ENCODE measurements around the gene CLECL1. TPM values are rescaled to one million over a fixed set of nuclear protein-coding genes. Genes with fewer than 3 reads are reported as not detected.
"Not testable (repeated sequence)": the region's sequence is repeated elsewhere in the genome, so short reads cannot be mapped to it uniquely, and the experiment has no call there.

The CLECL1 gene
- total RNA-seq, 1 donor from 2014 or later: 1.7 TPM

DNA sequence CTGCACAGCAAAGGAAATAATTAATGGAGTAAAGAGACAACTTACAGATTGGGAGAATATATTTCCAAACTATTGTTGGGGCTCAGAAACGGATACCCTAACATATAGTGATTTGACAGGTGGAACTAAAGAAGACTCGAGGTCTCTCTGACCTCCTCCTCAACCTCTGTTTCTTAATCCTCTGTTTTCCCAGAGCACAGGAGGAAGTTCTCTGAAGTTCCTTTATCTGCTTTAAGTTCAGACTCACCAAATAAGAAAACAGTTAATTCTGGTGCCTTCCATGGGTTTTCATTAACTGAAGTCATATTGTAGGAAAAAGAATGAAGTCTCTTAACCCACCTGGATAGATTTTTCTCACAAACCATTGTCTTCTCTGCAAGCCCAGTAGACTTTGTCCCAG, 34.2 kb downstream of the CLECL1 start:
- TF ChIP-seq, protein P1, sequence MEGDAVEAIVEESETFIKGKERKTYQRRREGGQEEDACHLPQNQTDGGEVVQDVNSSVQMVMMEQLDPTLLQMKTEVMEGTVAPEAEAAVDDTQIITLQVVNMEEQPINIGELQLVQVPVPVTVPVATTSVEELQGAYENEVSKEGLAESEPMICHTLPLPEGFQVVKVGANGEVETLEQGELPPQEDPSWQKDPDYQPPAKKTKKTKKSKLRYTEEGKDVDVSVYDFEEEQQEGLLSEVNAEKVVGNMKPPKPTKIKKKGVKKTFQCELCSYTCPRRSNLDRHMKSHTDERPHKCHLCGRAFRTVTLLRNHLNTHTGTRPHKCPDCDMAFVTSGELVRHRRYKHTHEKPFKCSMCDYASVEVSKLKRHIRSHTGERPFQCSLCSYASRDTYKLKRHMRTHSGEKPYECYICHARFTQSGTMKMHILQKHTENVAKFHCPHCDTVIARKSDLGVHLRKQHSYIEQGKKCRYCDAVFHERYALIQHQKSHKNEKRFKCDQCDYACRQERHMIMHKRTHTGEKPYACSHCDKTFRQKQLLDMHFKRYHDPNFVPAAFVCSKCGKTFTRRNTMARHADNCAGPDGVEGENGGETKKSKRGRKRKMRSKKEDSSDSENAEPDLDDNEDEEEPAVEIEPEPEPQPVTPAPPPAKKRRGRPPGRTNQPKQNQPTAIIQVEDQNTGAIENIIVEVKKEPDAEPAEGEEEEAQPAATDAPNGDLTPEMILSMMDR (IDR thresholded peaks at IDR 0.05): no peak
- ATAC-seq: no peak
- peaks cover 28% of the 10 kb centered on the region for H3K4me1 ChIP-seq
- H3K4me3 ChIP-seq: no peak overlapping the region
- intact Hi-C loops (cut with DNase I): no loop called here
- peaks cover 5% of the 10 kb centered on the region for H3K36me3 ChIP-seq
- no peak overlapping the region for H3K27ac ChIP-seq
- DNase-seq: no peak
- H3K9me3 ChIP-seq: no peaks in the 10 kb centered on the region
- H3K27me3 ChIP-seq (ENCODE audit: low read depth): no peaks in the 10 kb centered on the region

DNA sequence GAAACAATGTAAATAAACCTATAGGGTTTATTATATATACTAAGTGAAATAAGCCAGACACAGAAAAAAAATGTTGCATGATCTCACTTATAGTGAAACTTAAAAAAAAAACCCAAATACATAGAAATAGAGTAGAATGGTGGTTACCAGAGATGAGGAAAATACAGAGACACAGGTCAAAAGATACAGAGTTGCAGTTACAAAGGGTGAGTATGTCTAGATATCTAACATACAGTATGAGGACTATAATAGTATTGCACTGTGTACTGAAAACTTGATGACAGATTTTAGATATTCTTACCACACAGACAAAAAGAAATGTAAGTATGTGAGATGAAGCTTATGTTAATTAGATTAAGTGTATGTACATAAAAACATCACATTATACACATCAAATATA, 35.3 kb downstream of the CLECL1 start:
- Histone ChIP-seq H3K9me3 (no peaks in the 10 kb centered on the region), H3K4me1 (peaks cover 28% of the 10 kb centered on the region), H3K4me3 (no peak overlapping the region), H3K27ac (no peak overlapping the region), H3K36me3 (peaks cover 11% of the 10 kb centered on the region), H3K27me3 (ENCODE audit: low read depth) (no peaks in the 10 kb centered on the region)
- intact Hi-C loops (cut with DNase I): no loop called here
- TF ChIP-seq, protein P1 (IDR thresholded peaks at IDR 0.05): no peak
- ATAC-seq: no peak
- DNase-seq: no peak

DNA sequence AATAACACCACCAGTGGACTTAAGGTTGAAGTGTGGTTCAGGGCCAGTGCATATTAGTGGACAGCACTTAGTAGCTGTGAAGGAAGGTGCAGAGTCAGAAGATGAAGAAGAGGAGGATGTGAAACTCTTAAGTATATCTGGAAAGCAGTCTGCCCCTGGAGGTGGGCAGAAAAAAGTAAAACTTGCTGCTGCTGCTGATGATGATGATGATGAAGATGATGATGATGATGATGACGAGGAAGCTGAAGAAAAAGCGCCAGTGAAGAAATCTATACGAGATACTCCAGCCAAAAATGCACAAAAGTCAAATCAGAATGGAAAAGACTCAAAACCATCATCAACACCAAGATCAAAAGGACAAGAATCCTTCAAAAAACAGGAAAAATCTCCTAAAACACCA, 37.2 kb downstream of the CLECL1 start:
- H3K9me3 ChIP-seq; DNase-seq; H3K27ac ChIP-seq; H3K27me3 ChIP-seq (ENCODE audit: low read depth); intact Hi-C loops (cut with DNase I); ATAC-seq; H3K4me3 ChIP-seq: not testable (repeated sequence)
- Histone ChIP-seq H3K36me3 (peaks cover 13% of the 10 kb centered on the region), H3K4me1 (peaks cover 28% of the 10 kb centered on the region)

DNA sequence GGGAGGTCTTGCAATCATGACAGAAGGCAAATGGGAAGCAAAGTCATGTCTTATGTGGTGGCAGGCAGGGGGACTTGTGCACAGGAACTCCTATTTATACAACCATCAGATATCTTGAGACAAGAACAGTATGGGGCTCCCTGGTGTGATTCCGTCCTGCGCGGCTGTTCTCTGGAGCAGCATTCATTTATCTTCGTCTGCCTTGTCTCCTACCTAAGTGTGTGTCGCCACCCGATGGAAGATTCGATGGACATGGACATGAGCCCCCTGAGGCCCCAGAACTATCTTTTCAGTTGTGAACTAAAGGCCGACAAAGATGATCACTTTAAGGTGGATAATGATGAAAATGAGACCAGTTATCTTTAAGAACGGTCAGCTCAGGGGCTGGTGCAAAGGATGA, 37.7 kb downstream of the CLECL1 start:
- H3K4me3 ChIP-seq; ATAC-seq; H3K9me3 ChIP-seq; H3K27me3 ChIP-seq (ENCODE audit: low read depth); H3K27ac ChIP-seq; DNase-seq; intact Hi-C loops (cut with DNase I): not testable (repeated sequence)
- H3K36me3 ChIP-seq: peaks cover 13% of the 10 kb centered on the region
- H3K4me1 ChIP-seq: peaks cover 24% of the 10 kb centered on the region

DNA sequence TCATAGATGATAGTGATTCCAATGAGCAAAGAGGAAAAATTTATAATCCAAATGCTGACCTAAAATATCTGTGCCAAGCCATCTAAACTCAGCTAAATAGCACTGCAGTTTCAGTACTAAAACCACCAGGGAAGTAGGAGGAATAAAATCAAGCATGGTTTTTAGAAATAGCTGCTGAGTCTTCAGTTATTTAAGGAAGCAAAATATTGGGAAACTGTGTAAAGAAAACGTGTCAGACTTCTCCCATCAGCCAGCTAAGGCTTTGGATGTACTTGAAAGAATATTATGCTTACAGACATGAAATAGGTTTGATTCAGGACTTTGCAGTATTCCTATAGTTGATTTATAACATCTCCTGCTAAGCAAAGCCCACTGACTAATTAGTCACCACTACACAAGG, 38.7 kb downstream of the CLECL1 start:
- H3K27ac ChIP-seq: no peak overlapping the region
- H3K4me3 ChIP-seq: no peak overlapping the region
- H3K36me3 ChIP-seq: peaks cover 13% of the 10 kb centered on the region
- H3K4me1 ChIP-seq: peaks cover 15% of the 10 kb centered on the region
- intact Hi-C loops (cut with DNase I): no loop called here
- no peaks in the 10 kb centered on the region for H3K9me3 ChIP-seq
- TF ChIP-seq, protein P1 (IDR thresholded peaks at IDR 0.05): no peak
- H3K27me3 ChIP-seq (ENCODE audit: low read depth): no peaks in the 10 kb centered on the region
- ATAC-seq: no peak
- DNase-seq: no peak

DNA sequence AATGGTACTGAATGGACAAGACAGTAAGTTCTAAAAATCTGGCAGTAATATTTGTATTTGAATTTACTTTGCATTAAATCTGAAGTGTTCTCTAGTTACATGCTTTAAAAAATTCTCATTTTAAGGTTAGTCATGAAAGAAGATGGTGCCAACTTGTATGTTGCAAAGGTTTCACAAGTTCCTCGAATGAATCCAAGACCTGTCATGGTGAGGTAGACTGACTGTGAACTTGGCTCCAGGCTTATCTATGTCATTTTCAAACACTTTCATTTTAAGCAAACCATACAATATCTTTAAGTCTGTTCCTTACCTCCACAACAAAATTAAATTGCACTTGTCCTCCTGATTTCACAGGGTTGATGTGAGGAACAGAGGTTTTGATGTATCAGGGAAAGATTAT, 40.0 kb downstream of the CLECL1 start:
- peaks cover 25% of the 10 kb centered on the region for H3K36me3 ChIP-seq
- no peaks in the 10 kb centered on the region for H3K27me3 ChIP-seq (ENCODE audit: low read depth)
- H3K9me3 ChIP-seq: no peaks in the 10 kb centered on the region
- H3K4me1 ChIP-seq: peaks cover 5% of the 10 kb centered on the region
- intact Hi-C loops (cut with DNase I): no loop called here
- no peak overlapping the region for H3K27ac ChIP-seq
- DNase-seq (no peak), ATAC-seq (no peak)
- TF ChIP-seq, protein P1 (IDR thresholded peaks at IDR 0.05): no peak
- H3K4me3 ChIP-seq: no peak overlapping the region

DNA sequence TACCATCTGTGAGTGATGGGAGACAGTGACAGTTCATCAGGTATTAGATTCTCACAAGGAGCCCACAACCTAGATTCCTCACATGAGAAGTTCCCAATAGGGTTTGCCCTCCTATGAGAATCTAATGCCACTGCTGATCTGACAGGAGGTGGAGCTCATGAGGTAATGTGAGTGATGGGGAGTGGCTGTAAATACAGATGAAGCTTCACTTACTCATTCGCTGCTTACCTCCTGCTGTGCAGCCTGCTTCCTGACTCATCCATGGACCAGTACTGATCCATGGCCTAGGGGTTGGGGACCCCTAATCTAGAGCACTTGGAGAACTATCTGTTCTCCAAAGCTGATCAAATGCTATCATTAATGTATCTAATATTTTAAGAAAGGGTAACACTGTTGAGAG, 45.7 kb downstream of the CLECL1 start:
- Histone ChIP-seq H3K4me3 (no peak overlapping the region), H3K27me3 (ENCODE audit: low read depth) (no peaks in the 10 kb centered on the region), H3K4me1 (no peaks in the 10 kb centered on the region), H3K9me3 (no peaks in the 10 kb centered on the region), H3K36me3 (peaks cover 14% of the 10 kb centered on the region), H3K27ac (no peak overlapping the region)
- DNase-seq: no peak
- TF ChIP-seq, protein P1 (IDR thresholded peaks at IDR 0.05): no peak
- no peak for ATAC-seq
- intact Hi-C loops (cut with DNase I): no loop called here

Measured in lower lobe of right lung (tissue), 2 donors.